GM12891 (cell line): ENCODE measurements around the gene GPR171.

Experiments used
- PAX5 ChIP-seq: IDR thresholded peaks from 2 replicates; pipeline ENCODE4 v1.6.1; 2011; ENCODE audit warnings: low read length, moderate library complexity, mild to moderate bottlenecking; ENCODE audit not compliant: insufficient read depth, severe bottlenecking
- POLR2A ChIP-seq: IDR thresholded peaks from 2 replicates; pipeline ENCODE4 v1.6.1; 2011; ENCODE audit warnings: low read depth, low read length, control low read depth
- POLR2AphosphoS5 ChIP-seq: IDR thresholded peaks from 2 replicates; pipeline ENCODE4 v1.6.1; 2011; ENCODE audit warnings: low read depth, low read length, control low read depth
- TAF1 ChIP-seq: IDR thresholded peaks from 2 replicates; pipeline ENCODE4 v1.6.1; 2011; ENCODE audit warnings: low read depth, low read length, control low read depth

- TF ChIP-seq TAF1 (no peak), POLR2AphosphoS5 (no peak), POLR2A (no peak), PAX5 (no peak)
Observed at GRCh38 chr3:151183265-151183671, 19.7 kb downstream of the GPR171 start.
